HG03575 (cell line): ENCODE results near the gene SRGAP1.
"Not testable (repeated sequence)": the region's sequence is repeated elsewhere in the genome, so short reads cannot be mapped to it uniquely, and the experiment has no call there.

Experiments
- ATAC-seq: cut with Tn5 transposase; IDR thresholded peaks from one replicate; pipeline ENCODE4 v1.9.1; 2021; ENCODE audit not compliant: unreplicated experiment, insufficient number of reproducible peaks, low FRiP score; ENCODE audit errors: extremely low read depth

Gene SRGAP1

DNA sequence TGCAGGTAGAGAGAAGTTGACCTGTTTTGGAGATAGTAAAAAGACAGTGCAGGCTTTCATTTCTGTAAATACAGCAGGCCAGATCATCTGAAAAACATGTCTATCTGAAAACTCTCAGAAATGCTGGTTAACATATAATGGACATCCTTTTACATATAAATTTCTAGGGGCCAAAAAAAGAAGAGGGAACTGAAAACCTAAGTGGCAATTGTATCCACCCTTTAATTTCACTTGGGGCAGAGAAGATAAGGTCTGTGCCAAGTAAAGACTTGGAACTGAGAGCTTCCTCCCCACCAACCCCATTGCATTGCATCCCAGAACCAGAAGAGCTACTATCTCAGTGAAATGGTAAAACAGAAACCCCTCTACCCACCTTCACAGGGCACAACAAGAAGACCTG lies 141.0 kb downstream of the SRGAP1 start:
- ATAC-seq: no peak

GRCh38 chr12:63985945-63986344 lies 141.4 kb downstream of the SRGAP1 start:
- ATAC-seq: no peak

DNA sequence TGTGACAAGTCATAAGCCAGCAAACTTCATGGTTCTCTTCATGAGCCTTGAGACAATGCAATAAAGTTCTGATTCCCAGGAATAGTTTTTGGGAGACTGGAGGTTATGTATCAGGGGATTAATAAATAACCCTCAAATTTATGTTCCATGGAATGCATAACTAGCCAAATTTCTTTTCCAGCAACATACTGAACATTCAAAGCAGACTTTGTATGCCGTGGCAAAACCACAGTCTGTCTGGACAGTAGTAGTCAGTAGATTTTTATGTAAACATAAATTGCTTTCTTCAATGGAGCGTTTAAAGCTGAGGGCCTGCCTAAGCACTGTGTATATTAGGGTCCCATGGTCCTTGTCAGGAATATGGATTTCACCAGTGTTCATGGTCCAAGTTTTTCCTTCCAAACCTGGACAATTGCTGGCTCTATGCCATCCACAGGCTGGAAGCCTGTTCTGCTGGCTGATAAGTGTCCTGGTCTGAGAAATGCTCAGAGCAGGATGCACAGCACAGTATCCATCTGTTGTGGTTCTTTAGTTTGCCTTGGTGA lies 144.9 kb downstream of the SRGAP1 start:
- ATAC-seq: no peak

- no peak for ATAC-seq
Observed at GRCh38 chr12:63990828-63991547, 146.5 kb downstream of the SRGAP1 start.

GRCh38 chr12:63994704-63995103 lies 150.2 kb downstream of the SRGAP1 start:
- no peak for ATAC-seq

- ATAC-seq: no peak
Observed at GRCh38 chr12:63995512-63995911, 151.0 kb downstream of the SRGAP1 start.

DNA sequence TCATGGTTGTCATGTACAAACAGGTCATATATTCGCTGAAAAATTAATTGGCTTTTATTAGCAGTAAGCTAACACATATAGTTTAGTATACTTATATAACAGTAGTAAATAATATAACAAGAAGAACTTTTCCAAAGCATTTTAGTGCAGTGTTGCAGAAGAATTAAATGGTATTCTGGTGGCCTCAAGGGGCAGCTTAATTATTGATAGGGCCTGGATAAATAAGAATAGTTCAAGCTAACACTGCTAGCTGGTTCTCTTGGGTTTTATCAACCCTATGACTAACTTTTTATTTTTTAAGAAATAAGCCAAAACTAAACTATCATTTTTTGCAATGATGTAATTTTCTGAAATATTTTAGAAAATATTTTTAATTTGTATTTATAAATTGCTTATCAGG lies 152.1 kb downstream of the SRGAP1 start:
- ATAC-seq: no peak

GRCh38 chr12:63997198-63997597 lies 152.7 kb downstream of the SRGAP1 start:
- no peak for ATAC-seq

DNA sequence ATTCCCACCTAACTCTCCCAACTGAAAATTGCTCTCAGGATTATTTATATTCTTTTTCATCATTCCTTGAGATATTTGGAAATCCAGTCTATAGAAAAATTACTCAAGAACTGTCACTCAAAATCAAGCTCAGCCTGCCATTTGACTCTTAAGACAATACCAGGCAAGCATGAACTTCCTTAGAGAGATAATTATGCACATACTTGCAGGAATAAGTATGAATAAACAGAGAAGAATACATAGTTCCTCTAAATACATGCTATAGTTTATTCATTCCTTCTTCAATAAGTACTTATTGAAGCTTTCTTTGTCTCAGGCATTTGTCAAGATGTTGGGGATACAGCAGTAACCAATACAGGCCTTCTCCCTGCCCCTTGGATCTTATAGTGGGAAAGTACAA lies 154.1 kb downstream of the SRGAP1 start:
- no peak for ATAC-seq

GRCh38 chr12:63999853-64000252 lies 155.4 kb downstream of the SRGAP1 start:
- ATAC-seq: no peak

DNA sequence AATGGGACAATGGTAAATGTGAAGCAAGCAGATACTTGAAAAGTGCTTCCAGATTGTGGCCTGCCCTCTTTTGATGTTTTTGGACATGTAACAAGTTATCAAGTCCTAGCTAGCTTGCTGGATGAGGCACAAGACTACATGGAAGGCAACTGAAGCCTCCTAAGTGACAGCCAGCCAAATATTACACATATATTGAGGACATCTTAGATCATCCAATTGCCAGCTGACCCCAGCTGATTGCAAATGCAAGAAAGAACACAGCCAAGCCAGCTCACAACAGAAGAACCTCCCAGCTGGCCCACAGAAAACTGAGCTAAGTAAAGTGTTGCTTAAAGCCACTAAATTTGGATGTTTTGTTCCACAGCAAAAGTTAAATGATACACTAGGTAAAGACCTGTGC lies 156.9 kb downstream of the SRGAP1 start:
- no peak for ATAC-seq

DNA sequence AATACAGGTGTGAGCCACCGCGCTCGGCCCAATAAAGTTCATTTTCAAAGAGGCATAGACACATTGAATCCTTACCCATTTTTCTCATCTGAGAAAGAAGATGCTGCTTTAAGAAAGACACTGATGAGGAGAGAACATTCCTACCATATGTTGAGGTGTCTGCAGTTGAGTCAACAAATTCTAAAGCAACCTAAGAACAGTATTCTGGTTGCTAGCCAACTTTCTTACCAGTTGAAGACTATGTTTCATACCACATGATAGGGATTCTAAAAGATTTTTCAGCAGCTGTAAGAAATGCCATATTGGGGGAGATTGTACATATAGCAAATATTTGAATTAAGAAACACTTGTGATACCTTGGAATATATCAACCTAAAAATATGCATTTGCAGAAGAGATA lies 160.1 kb downstream of the SRGAP1 start:
- ATAC-seq: no peak

DNA sequence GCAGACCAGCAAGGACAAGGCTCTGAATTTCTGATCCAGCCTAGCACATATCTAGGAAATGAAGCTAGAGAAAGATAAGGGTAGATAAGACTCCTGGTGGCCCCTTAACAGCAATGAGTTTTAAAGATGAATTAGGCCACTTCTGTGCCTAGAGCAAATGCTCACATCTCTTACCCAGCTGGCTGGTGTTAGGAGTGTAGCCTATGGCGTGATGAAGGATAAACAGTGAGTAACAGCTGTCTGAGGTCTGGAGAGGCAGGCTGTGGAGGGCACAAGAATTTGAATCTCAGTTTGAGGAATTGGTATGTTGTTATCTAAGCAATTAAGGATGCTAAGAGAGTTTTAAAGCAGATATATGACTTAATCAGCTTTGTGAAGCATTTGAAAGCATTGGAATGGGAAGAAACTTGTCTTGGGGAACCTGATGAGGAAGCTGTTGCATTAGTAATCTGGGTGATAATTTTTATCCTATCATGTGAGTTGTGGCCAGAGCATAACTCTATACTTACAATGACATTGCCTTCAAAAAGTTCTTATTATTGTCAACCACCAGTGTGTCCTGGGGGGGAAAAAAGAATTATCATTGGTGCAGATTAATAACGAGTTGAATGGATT lies 161.8 kb downstream of the SRGAP1 start:
- no peak for ATAC-seq

GRCh38 chr12:64007853-64008252 lies 163.4 kb downstream of the SRGAP1 start:
- ATAC-seq: no peak

DNA sequence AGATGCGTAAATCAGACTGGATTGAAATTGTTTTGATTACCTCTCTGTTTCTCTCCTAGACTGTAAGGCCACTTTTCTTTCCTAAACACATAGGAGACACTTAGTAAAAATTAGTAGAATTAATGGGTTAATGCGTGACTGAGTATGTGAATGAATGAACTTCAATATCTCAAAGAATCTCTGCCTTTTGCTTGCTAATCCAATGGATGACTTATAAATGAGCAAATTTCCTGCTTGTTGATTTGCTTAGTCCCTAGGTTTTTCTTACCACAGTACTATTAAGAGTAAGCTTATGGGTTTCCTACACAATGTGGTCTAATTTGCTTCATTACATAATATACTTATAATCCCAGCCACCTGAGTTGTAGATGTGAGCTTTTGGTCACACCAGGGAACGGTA lies 164.1 kb downstream of the SRGAP1 start:
- ATAC-seq: no peak

DNA sequence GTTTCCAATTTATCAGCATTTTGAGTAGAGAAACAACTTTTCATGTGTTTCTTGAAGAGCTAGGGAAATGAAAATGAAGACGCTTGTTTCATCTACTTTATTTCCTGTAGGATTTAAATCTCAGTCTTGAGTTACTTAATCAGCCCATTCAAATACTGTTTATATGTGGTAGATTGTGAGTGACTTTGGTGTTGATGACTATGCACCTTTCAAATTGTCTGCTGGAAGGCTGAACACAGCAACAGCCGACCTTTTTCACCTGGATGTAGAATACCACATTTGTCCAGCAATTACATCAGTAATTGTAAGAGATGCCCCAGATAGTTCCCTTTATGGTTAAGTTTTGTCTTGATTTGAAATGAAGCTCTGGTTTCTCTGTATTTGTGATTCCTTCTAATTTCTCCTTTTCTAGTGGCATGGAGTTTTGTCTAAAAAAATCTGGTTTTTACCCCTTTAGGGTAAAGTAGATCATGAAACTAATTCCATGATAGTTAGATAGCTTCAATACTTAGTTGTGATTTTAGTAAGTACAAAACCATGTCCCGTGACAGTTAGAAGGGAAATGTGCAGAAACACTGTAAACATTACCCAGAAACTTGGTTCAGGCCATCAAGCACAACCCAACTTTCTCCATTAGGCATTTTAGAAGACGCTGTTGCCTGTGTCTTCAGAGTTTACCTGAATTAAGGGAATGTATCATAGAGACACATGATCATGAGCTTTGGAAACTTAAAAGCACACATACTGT lies 165.0 kb downstream of the SRGAP1 start:
- ATAC-seq: no peak

GRCh38 chr12:64010069-64010686 lies 165.7 kb downstream of the SRGAP1 start:
- ATAC-seq: peak; percentile 70

- no peak for ATAC-seq
Observed at GRCh38 chr12:64016521-64016920, 172.0 kb downstream of the SRGAP1 start.

DNA sequence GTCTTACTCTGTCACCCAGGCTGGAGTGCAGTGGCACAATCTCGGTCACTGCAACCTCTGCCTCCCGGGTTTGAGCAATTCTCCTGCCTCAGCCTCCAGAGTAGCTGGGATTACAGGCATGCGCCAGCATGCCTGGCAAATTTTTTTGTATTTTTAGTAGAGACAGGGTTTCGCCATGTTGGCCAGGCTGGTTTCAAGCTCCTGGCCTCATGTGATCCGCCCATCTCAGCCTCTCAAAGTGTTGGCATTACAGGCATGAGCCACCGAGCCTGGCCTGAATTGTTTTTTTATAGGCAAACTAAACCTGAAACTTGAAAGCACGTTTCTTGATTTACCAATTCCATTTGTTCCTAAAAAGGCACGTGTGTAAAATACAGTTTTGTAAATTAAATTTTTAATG lies 173.6 kb downstream of the SRGAP1 start:
- not testable (repeated sequence) for ATAC-seq

- ATAC-seq: no peak
Observed at GRCh38 chr12:64018524-64018923, 174.0 kb downstream of the SRGAP1 start.
